Measurements from ENCODE around the gene GPR31.

GRCh38 chr6:167116109-167116837 is 41.5 kb downstream of the GPR31 start:
- TF ChIP-seq POLR2AphosphoS5 (IDR thresholded peaks at IDR 0.05; ENCODE audit: low read depth, low read length) (no peak), POLR2A (IDR thresholded peaks at IDR 0.05; ENCODE audit: low read depth, low read length) (no peak), SPI1 (IDR thresholded peaks at IDR 0.05; ENCODE audit: low read depth, low read length) (no peak), TAF1 (IDR thresholded peaks at IDR 0.05; ENCODE audit: low read depth, low read length) (no peak), POU2F2 (IDR thresholded peaks at IDR 0.05; ENCODE audit: low read depth, low read length) (no peak)

Data from GM12891 (cell line).